ENCODE measurements around the gene XYLB. TPM values are rescaled to one million over a fixed set of nuclear protein-coding genes. Genes with fewer than 3 reads are reported as not detected.

XYLB gene
- total and polyA plus RNA-seq, 10 donors: 0.33 to 12.3 (median 2.1) TPM

DNA sequence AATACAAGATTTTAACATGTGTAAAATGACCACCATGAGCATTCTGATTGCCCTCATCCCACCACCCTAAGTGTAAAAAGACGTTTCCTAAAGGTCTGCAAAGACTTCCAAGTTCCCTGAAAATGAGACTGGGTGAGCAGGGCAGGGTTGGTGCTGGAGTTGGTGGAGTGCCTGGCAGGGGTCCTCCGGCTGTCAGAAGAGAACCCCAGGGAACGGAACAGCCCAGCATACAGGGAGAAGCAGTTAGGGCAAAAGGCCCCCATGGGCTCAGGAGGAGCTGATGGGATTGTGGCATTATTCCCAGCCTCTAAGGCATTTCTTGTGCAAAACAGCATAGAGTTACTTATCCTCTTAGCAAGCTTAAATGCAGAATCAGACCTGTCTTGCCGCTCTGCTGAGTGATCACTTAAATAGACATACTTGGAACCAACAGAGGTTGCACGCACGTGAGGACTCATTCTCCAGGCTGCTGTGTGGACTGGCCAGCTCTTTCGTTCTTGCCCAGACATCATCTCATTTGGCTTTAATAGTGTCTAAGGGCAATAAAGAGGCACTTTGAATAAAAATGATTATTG lies 36.0 kb downstream of the XYLB start:
- Histone ChIP-seq H3K27ac (no peak overlapping the region), H3K9me3 (peaks cover 0 to 40% (median 22%) of the 10 kb centered on the region in 8 donors), H3K36me3 (peaks cover 0 to 52% (median 2%) of the 10 kb centered on the region in 6 donors), H3K27me3 (replicated peaks in 1 of 7) (no peaks in the 10 kb centered on the region), H3K4me3 (no peak overlapping the region), H3K4me1 (no peaks in the 10 kb centered on the region)
- DNase-seq: no peak
- 86 to 94% (median 90%) methylated on average over 7 of the region's 7 CpGs for WGBS, 5 donors
- intact Hi-C loops (cut with DNase I; ENCODE audit: low total_unique reads): no loop called here
- TF ChIP-seq CTCF (IDR thresholded peaks at IDR 0.05 in 8 of 11, conservative IDR thresholded peaks at IDR 0.05 in 3 of 11): no peak
- no peak for TF ChIP-seq POLR2AphosphoS5 (IDR thresholded peaks at IDR 0.05)
- TF ChIP-seq POLR2A (IDR thresholded peaks at IDR 0.05): no peak

- no peak for TF ChIP-seq POLR2A (IDR thresholded peaks at IDR 0.05)
- TF ChIP-seq CTCF (IDR thresholded peaks at IDR 0.05 in 8 of 11, conservative IDR thresholded peaks at IDR 0.05 in 3 of 11): no peak
- TF ChIP-seq POLR2AphosphoS5 (IDR thresholded peaks at IDR 0.05): no peak
- peaks cover 0 to 46% (median 2%) of the 10 kb centered on the region in 6 donors for H3K36me3 ChIP-seq
- no peak overlapping the region for H3K4me3 ChIP-seq
- H3K4me1 ChIP-seq: no peaks in the 10 kb centered on the region
- 89 to 96% (median 94%) methylated on average over 8 of the region's 8 CpGs for WGBS, 5 donors
- H3K9me3 ChIP-seq: peaks cover 0 to 44% (median 27%) of the 10 kb centered on the region in 8 donors
- DNase-seq: no peak
- H3K27me3 ChIP-seq (replicated peaks in 1 of 7): no peaks in the 10 kb centered on the region
- intact Hi-C loops (cut with DNase I; ENCODE audit: low total_unique reads): no loop called here
- no peak overlapping the region for H3K27ac ChIP-seq
Measured at GRCh38 chr3:38383156-38383875, 36.7 kb downstream of the XYLB start.

- Histone ChIP-seq H3K36me3 (peaks cover 0 to 13% (median 0%) of the 10 kb centered on the region in 6 donors), H3K27ac (no peak overlapping the region), H3K4me1 (no peaks in the 10 kb centered on the region), H3K27me3 (replicated peaks in 1 of 7) (no peaks in the 10 kb centered on the region), H3K4me3 (no peak overlapping the region), H3K9me3 (peaks cover 0 to 35% (median 22%) of the 10 kb centered on the region in 8 donors)
- intact Hi-C loops (cut with DNase I; ENCODE audit: low total_unique reads): no loop called here
- no peak for DNase-seq
- TF ChIP-seq POLR2AphosphoS5 (IDR thresholded peaks at IDR 0.05) (no peak), CTCF (IDR thresholded peaks at IDR 0.05 in 8 of 11, conservative IDR thresholded peaks at IDR 0.05 in 3 of 11) (no peak), POLR2A (IDR thresholded peaks at IDR 0.05) (no peak)
- 97 to 99% (median 98%) methylated on average over 5 of the region's 5 CpGs for WGBS, 5 donors
Measured at GRCh38 chr3:38386992-38387750, 40.6 kb downstream of the XYLB start.

DNA sequence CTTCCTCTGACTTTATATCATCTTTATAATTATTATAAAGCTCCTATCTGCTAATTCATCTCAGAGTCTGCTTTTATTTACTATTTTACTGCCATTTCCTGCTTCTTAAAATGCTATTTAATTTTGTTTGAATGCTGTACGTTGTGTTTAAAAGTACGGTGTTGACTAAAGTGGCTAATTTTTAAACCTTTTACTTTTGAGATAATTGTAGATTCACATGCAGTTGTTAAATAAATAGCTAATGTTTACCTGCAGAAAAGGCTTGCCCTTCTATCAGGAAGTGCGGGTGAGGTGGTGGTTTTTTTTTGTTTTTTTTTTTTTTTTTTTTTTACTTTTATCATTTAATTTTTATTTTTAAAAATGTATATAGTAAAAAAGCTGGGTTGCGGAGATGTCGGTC lies 41.3 kb downstream of the XYLB start:
- Histone ChIP-seq H3K4me3 (no peak overlapping the region), H3K9me3 (peaks cover 0 to 29% (median 21%) of the 10 kb centered on the region in 8 donors), H3K27ac (no peak overlapping the region), H3K4me1 (no peaks in the 10 kb centered on the region), H3K36me3 (peaks cover 0 to 7% (median 0%) of the 10 kb centered on the region in 6 donors), H3K27me3 (replicated peaks in 1 of 7) (no peaks in the 10 kb centered on the region)
- intact Hi-C loops (cut with DNase I; ENCODE audit: low total_unique reads): no loop called here
- 89 to 99% (median 98%) methylated on average over 5 of the region's 5 CpGs for WGBS, 5 donors
- no peak for TF ChIP-seq CTCF (IDR thresholded peaks at IDR 0.05 in 8 of 11, conservative IDR thresholded peaks at IDR 0.05 in 3 of 11)
- TF ChIP-seq POLR2AphosphoS5 (IDR thresholded peaks at IDR 0.05): no peak
- TF ChIP-seq POLR2A (IDR thresholded peaks at IDR 0.05): no peak
- DNase-seq: no peak
